GM23338 (cell line): ENCODE results near the gene ANO6. TPM values are rescaled to one million over a fixed set of nuclear protein-coding genes. Genes with fewer than 3 reads are reported as not detected.

Experiments
- ATAC-seq: fragments of 200-7000 bp; cut with Tn5 transposase; 3 replicates; pipeline ENCODE4 v1.9.1; 2020
- DNase-seq: peaks from one replicate; pipeline ENCODE4 v3.0.0-alpha.2; 2015; ENCODE audit warnings: low spot score
- H2AFZ ChIP-seq: fragments of 200-600 bp; sonication (generic); 2 replicates; pipeline ENCODE4 v1.8.0; 2016; ENCODE audit warnings: antibody characterized with exemption, mild to moderate bottlenecking, moderate library complexity
- H3F3A ChIP-seq: fragments of 200-600 bp; sonication (generic); replicated peaks from 2 replicates; pipeline ENCODE4 v1.8.0; 2017; ENCODE audit warnings: antibody characterized with exemption, mixed run types, low read depth
- H3K27ac ChIP-seq: fragments of 200-600 bp; sonication (generic); 2 replicates; pipeline ENCODE4 v1.6.1; 2016; ENCODE audit warnings: low read depth
- H3K27me3 ChIP-seq: fragments of 200-600 bp; sonication (generic); 2 replicates; pipeline ENCODE4 v1.8.0; 2016; ENCODE audit warnings: mild to moderate bottlenecking, mixed run types, moderate library complexity; ENCODE audit not compliant: insufficient read depth
- H3K36me3 ChIP-seq: fragments of 200-600 bp; sonication (generic); 2 replicates; pipeline ENCODE4 v1.8.0; 2016; ENCODE audit warnings: mild to moderate bottlenecking; ENCODE audit not compliant: insufficient read depth
- H3K4me1 ChIP-seq: fragments of 200-600 bp; sonication (generic); 2 replicates; pipeline ENCODE4 v1.8.0; 2016; ENCODE audit warnings: mild to moderate bottlenecking, moderate library complexity; ENCODE audit not compliant: insufficient read depth
- H3K4me2 ChIP-seq: fragments of 200-600 bp; sonication (generic); 2 replicates; pipeline ENCODE4 v1.7.1; 2017; ENCODE audit warnings: mixed run types
- H3K4me3 ChIP-seq: fragments of 200-600 bp; sonication (generic); 2 replicates; pipeline ENCODE4 v1.6.1; 2016; ENCODE audit warnings: mixed run types
- H3K79me2 ChIP-seq: fragments of 200-600 bp; sonication (generic); replicated peaks from 2 replicates; pipeline ENCODE4 v1.8.0; 2017; ENCODE audit warnings: mild to moderate bottlenecking; ENCODE audit not compliant: insufficient read depth
- H3K9me2 ChIP-seq: fragments of 200-600 bp; sonication (generic); 2 replicates; pipeline ENCODE4 v1.8.0; 2017; ENCODE audit not compliant: insufficient read depth
- H4K20me1 ChIP-seq: fragments of 200-600 bp; sonication (generic); replicated peaks from 2 replicates; pipeline ENCODE4 v1.8.0; 2017; ENCODE audit warnings: mild to moderate bottlenecking; ENCODE audit not compliant: insufficient read depth
- H3K27ac Mint-ChIP-seq: 2 replicates; pipeline ENCODE4 v1.8.0; 2020; ENCODE audit warnings: inconsistent platforms, mild to moderate bottlenecking, moderate library complexity, mixed read lengths
- H3K27me3 Mint-ChIP-seq: 3 replicates; pipeline ENCODE4 v1.8.0; 2022; ENCODE audit warnings: low read depth, mild to moderate bottlenecking, moderate library complexity, mixed read lengths, inconsistent platforms; ENCODE audit not compliant: insufficient read depth, poor library complexity
- H3K36me3 Mint-ChIP-seq: 3 replicates; pipeline ENCODE4 v1.8.0; 2021; ENCODE audit warnings: low read depth, mild to moderate bottlenecking, inconsistent platforms, moderate library complexity, mixed read lengths
- H3K4me1 Mint-ChIP-seq: 3 replicates; pipeline ENCODE4 v1.8.0; 2020; ENCODE audit warnings: mild to moderate bottlenecking, inconsistent platforms, mixed read lengths
- H3K4me3 Mint-ChIP-seq: 3 replicates; pipeline ENCODE4 v1.8.0; 2021; ENCODE audit warnings: moderate library complexity, mild to moderate bottlenecking, inconsistent platforms, mixed read lengths
- H3K9me3 Mint-ChIP-seq: 3 replicates; pipeline ENCODE4 v1.8.0; 2020; ENCODE audit warnings: moderate library complexity, mild to moderate bottlenecking, inconsistent platforms, mixed read lengths
- CREB1 ChIP-seq: fragments of 250-450 bp; sonication (Bioruptor Pico); IDR thresholded peaks from 2 replicates; pipeline ENCODE4 v1.5.0; 2020; ENCODE audit warnings: low read depth, mild to moderate bottlenecking, moderate library complexity
- EZH2 ChIP-seq: fragments of 200-600 bp; sonication (generic); IDR thresholded peaks from one replicate; pipeline ENCODE4 v1.8.0; 2017; ENCODE audit warnings: antibody characterized with exemption, mild to moderate bottlenecking, low read depth; ENCODE audit not compliant: unreplicated experiment
- EZH2phosphoT487 ChIP-seq: fragments of 200-600 bp; sonication (generic); IDR thresholded peaks from one replicate; pipeline ENCODE4 v1.8.1; 2018; ENCODE audit warnings: antibody characterized with exemption; ENCODE audit not compliant: unreplicated experiment
- JUNB ChIP-seq: IDR thresholded peaks from one replicate; pipeline ENCODE4 v1.6.1; 2016; ENCODE audit warnings: antibody characterized with exemption; ENCODE audit not compliant: unreplicated experiment
- NANOG ChIP-seq: IDR thresholded peaks from 2 replicates; pipeline ENCODE4 v1.6.1; 2016; ENCODE audit warnings: antibody characterized with exemption, borderline replicate concordance
- POLR2AphosphoS5 ChIP-seq: IDR thresholded peaks from 2 replicates; pipeline ENCODE4 v1.6.1; 2016; ENCODE audit warnings: antibody characterized with exemption, low read depth
- STAT1 ChIP-seq: IDR thresholded peaks from one replicate; pipeline ENCODE4 v1.6.1; 2016; ENCODE audit warnings: antibody characterized with exemption; ENCODE audit not compliant: unreplicated experiment
- ZNF114 ChIP-seq: fragments of 250-450 bp; sonication (Bioruptor Pico); IDR thresholded peaks from 2 replicates; pipeline ENCODE4 v1.5.0; 2020; ENCODE audit warnings: mild to moderate bottlenecking, moderate library complexity
- ZNF331 ChIP-seq: fragments of 250-450 bp; sonication (Bioruptor Pico); IDR thresholded peaks from 2 replicates; pipeline ENCODE4 v1.5.0; 2020; ENCODE audit warnings: low read depth, mild to moderate bottlenecking, moderate library complexity
- polyA plus RNA-seq: library from polyadenylated mRNA; unstranded; fragments of >200 nt; fragmentation: Nextera tagmentation; extraction: Ambion mirVana; gene quantifications from 2 replicates; pipeline ENCODE4 v1.2.1, GENCODE V29; 2016
- total RNA-seq: library from RNA; depleted of rRNA; stranded (reverse); fragments of >200 nt; shearing (Covaris generic); gene quantifications from 2 replicates; pipeline ENCODE4 v1.2.3, GENCODE V29; 2014
- TF ChIP-seq, protein P1 (sequence below): IDR thresholded peaks from 2 replicates; pipeline ENCODE4 v1.6.1; 2016; ENCODE audit warnings: antibody characterized with exemption
- TF ChIP-seq, protein P2 (sequence below): fragments of 250-450 bp; sonication (Bioruptor Pico); IDR thresholded peaks from 2 replicates; pipeline ENCODE4 v1.5.0; 2020; ENCODE audit warnings: mild to moderate bottlenecking, moderate library complexity
- TF ChIP-seq, protein P3 (sequence below), 2 experiments: fragments of 200-600 bp in 1 of 2; sonication (generic) in 1 of 2; conservative IDR thresholded peaks; 2 replicates each; pipeline versions ENCODE4 v1.5.1 to v1.6.1; 2016 to 2017; ENCODE audit warnings: antibody characterized with exemption in 2 of 2, low read depth in 2 of 2, mild to moderate bottlenecking in 2 of 2, moderate library complexity in 1 of 2
- TF ChIP-seq, protein P4 (sequence below): IDR thresholded peaks from one replicate; pipeline ENCODE4 v1.6.1; 2018; ENCODE audit warnings: antibody characterized with exemption; ENCODE audit not compliant: unreplicated experiment

Gene ANO6
- total and polyA plus RNA-seq, 2 experiments from 2014 or later, result 21.1 to 48.9 TPM

DNA sequence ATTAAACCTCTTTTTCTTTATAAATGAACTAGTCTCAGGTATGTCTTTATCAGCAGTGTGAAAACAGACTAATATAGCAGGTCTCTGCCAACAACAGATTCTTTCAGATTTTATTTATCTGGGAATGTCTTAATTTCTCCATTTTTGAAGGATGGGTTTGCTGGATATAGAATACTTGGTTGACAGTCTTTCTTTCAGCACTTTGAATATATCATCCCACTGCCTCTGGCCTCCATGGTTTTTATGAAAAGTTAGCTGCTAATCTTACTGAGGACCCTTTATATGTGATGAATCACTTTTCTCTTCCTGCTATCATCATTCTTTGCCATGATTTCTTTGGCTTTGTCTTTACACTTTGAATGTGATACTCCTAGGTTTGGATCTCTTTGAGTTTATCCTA lies 148.0 kb downstream of the ANO6 start:
- Histone ChIP-seq H3K27ac (no peak overlapping the region), H2AFZ (no peak overlapping the region), H3K4me2 (no peak overlapping the region), H3K27me3 (no peaks in the 10 kb centered on the region), H3K4me3 (no peak overlapping the region), H3K4me1 (no peaks in the 10 kb centered on the region), H3K36me3 (peaks cover 11% of the 10 kb centered on the region; the same call in 1 of the 2 replicates), H3F3A (no peaks in the 10 kb centered on the region), H3K79me2 (no peaks in the 10 kb centered on the region), H4K20me1 (no peaks in the 10 kb centered on the region), H3K9me2 (no peaks in the 10 kb centered on the region)
- Mint-ChIP-seq H3K36me3 (peaks cover 59% of the 10 kb centered on the region), H3K4me1 (no peaks in the 10 kb centered on the region), H3K9me3 (peaks cover 34% of the 10 kb centered on the region), H3K27me3 (peaks cover 2% of the 10 kb centered on the region), H3K4me3 (no peak overlapping the region), H3K27ac (no peak overlapping the region)
- TF ChIP-seq POLR2AphosphoS5 (no peak), ZNF114 (no peak), STAT1 (no peak), ZNF331 (no peak), EZH2phosphoT487 (no peak), JUNB (no peak), CREB1 (CRISPR knock-in tag) (no peak), NANOG (no peak), EZH2 (no peak)
- TF ChIP-seq, protein P1, sequence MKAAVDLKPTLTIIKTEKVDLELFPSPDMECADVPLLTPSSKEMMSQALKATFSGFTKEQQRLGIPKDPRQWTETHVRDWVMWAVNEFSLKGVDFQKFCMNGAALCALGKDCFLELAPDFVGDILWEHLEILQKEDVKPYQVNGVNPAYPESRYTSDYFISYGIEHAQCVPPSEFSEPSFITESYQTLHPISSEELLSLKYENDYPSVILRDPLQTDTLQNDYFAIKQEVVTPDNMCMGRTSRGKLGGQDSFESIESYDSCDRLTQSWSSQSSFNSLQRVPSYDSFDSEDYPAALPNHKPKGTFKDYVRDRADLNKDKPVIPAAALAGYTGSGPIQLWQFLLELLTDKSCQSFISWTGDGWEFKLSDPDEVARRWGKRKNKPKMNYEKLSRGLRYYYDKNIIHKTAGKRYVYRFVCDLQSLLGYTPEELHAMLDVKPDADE, result no peak
- TF ChIP-seq, protein P2, sequence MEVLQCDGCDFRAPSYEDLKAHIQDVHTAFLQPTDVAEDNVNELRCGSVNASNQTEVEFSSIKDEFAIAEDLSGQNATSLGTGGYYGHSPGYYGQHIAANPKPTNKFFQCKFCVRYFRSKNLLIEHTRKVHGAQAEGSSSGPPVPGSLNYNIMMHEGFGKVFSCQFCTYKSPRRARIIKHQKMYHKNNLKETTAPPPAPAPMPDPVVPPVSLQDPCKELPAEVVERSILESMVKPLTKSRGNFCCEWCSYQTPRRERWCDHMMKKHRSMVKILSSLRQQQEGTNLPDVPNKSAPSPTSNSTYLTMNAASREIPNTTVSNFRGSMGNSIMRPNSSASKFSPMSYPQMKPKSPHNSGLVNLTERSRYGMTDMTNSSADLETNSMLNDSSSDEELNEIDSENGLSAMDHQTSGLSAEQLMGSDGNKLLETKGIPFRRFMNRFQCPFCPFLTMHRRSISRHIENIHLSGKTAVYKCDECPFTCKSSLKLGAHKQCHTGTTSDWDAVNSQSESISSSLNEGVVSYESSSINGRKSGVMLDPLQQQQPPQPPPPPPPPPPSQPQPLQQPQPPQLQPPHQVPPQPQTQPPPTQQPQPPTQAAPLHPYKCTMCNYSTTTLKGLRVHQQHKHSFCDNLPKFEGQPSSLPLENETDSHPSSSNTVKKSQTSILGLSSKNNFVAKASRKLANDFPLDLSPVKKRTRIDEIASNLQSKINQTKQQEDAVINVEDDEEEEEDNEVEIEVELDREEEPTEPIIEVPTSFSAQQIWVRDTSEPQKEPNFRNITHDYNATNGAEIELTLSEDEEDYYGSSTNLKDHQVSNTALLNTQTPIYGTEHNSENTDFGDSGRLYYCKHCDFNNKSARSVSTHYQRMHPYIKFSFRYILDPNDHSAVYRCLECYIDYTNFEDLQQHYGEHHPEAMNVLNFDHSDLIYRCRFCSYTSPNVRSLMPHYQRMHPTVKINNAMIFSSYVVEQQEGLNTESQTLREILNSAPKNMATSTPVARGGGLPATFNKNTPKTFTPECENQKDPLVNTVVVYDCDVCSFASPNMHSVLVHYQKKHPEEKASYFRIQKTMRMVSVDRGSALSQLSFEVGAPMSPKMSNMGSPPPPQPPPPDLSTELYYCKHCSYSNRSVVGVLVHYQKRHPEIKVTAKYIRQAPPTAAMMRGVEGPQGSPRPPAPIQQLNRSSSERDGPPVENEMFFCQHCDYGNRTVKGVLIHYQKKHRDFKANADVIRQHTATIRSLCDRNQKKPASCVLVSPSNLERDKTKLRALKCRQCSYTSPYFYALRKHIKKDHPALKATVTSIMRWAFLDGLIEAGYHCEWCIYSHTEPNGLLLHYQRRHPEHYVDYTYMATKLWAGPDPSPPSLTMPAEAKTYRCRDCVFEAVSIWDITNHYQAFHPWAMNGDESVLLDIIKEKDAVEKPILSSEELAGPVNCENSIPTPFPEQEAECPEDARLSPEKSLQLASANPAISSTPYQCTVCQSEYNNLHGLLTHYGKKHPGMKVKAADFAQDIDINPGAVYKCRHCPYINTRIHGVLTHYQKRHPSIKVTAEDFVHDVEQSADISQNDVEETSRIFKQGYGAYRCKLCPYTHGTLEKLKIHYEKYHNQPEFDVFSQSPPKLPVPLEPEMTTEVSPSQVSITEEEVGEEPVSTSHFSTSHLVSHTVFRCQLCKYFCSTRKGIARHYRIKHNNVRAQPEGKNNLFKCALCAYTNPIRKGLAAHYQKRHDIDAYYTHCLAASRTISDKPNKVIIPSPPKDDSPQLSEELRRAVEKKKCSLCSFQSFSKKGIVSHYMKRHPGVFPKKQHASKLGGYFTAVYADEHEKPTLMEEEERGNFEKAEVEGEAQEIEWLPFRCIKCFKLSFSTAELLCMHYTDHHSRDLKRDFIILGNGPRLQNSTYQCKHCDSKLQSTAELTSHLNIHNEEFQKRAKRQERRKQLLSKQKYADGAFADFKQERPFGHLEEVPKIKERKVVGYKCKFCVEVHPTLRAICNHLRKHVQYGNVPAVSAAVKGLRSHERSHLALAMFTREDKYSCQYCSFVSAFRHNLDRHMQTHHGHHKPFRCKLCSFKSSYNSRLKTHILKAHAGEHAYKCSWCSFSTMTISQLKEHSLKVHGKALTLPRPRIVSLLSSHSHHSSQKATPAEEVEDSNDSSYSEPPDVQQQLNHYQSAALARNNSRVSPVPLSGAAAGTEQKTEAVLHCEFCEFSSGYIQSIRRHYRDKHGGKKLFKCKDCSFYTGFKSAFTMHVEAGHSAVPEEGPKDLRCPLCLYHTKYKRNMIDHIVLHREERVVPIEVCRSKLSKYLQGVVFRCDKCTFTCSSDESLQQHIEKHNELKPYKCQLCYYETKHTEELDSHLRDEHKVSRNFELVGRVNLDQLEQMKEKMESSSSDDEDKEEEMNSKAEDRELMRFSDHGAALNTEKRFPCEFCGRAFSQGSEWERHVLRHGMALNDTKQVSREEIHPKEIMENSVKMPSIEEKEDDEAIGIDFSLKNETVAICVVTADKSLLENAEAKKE, result no peak
- TF ChIP-seq, protein P3, sequence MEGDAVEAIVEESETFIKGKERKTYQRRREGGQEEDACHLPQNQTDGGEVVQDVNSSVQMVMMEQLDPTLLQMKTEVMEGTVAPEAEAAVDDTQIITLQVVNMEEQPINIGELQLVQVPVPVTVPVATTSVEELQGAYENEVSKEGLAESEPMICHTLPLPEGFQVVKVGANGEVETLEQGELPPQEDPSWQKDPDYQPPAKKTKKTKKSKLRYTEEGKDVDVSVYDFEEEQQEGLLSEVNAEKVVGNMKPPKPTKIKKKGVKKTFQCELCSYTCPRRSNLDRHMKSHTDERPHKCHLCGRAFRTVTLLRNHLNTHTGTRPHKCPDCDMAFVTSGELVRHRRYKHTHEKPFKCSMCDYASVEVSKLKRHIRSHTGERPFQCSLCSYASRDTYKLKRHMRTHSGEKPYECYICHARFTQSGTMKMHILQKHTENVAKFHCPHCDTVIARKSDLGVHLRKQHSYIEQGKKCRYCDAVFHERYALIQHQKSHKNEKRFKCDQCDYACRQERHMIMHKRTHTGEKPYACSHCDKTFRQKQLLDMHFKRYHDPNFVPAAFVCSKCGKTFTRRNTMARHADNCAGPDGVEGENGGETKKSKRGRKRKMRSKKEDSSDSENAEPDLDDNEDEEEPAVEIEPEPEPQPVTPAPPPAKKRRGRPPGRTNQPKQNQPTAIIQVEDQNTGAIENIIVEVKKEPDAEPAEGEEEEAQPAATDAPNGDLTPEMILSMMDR (conservative IDR thresholded peaks at IDR 0.05; ENCODE audit: low read depth in 2 of 2), result no peak
- TF ChIP-seq, protein P4, sequence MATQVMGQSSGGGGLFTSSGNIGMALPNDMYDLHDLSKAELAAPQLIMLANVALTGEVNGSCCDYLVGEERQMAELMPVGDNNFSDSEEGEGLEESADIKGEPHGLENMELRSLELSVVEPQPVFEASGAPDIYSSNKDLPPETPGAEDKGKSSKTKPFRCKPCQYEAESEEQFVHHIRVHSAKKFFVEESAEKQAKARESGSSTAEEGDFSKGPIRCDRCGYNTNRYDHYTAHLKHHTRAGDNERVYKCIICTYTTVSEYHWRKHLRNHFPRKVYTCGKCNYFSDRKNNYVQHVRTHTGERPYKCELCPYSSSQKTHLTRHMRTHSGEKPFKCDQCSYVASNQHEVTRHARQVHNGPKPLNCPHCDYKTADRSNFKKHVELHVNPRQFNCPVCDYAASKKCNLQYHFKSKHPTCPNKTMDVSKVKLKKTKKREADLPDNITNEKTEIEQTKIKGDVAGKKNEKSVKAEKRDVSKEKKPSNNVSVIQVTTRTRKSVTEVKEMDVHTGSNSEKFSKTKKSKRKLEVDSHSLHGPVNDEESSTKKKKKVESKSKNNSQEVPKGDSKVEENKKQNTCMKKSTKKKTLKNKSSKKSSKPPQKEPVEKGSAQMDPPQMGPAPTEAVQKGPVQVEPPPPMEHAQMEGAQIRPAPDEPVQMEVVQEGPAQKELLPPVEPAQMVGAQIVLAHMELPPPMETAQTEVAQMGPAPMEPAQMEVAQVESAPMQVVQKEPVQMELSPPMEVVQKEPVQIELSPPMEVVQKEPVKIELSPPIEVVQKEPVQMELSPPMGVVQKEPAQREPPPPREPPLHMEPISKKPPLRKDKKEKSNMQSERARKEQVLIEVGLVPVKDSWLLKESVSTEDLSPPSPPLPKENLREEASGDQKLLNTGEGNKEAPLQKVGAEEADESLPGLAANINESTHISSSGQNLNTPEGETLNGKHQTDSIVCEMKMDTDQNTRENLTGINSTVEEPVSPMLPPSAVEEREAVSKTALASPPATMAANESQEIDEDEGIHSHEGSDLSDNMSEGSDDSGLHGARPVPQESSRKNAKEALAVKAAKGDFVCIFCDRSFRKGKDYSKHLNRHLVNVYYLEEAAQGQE, result no peak
- no peak for DNase-seq
- ATAC-seq, result no peak
